ENCODE measurements around the gene PDCD1. TPM values are rescaled to one million over a fixed set of nuclear protein-coding genes. Genes with fewer than 3 reads are reported as not detected.

The PDCD1 gene
- total RNA-seq, 1 donor from 2014 or later = 1.8 TPM

GRCh38 chr2:241848761-241849615 is 9.7 kb downstream of the PDCD1 start:
- Histone ChIP-seq H3K27me3 (no peaks in the 10 kb centered on the region), H3K36me3 (no peaks in the 10 kb centered on the region), H3K27ac (no peak overlapping the region), H3K4me1 (peaks cover 10% of the 10 kb centered on the region), H3K4me3 (no peak overlapping the region), H3K9me3 (no peaks in the 10 kb centered on the region)
- TF ChIP-seq CTCF (IDR thresholded peaks at IDR 0.05) = no peak
- DNase-seq (no peak), ATAC-seq (no peak)
- intact Hi-C loops (cut with DNase I) = no loop called here

- Histone ChIP-seq H3K27ac (no peak overlapping the region), H3K9me3 (no peaks in the 10 kb centered on the region), H3K27me3 (no peaks in the 10 kb centered on the region), H3K4me3 (no peak overlapping the region), H3K4me1 (peaks cover 13% of the 10 kb centered on the region), H3K36me3 (no peaks in the 10 kb centered on the region)
- peak; percentile 58 for DNase-seq
- no peak for ATAC-seq
- intact Hi-C loops (cut with DNase I) = no loop called here
- no peak for TF ChIP-seq CTCF (IDR thresholded peaks at IDR 0.05)
Observed at GRCh38 chr2:241846406-241846805, 12.3 kb downstream of the PDCD1 start.

- ATAC-seq (no peak), DNase-seq (no peak)
- intact Hi-C loops (cut with DNase I) = no loop called here
- Histone ChIP-seq H3K9me3 (no peaks in the 10 kb centered on the region), H3K36me3 (no peaks in the 10 kb centered on the region), H3K4me3 (peak overlapping the region; percentile 42), H3K4me1 (peaks cover 13% of the 10 kb centered on the region), H3K27me3 (no peaks in the 10 kb centered on the region), H3K27ac (no peak overlapping the region)
- no peak for TF ChIP-seq CTCF (IDR thresholded peaks at IDR 0.05)
Observed at GRCh38 chr2:241844831-241845578, 13.7 kb downstream of the PDCD1 start.

- intact Hi-C loops (cut with DNase I) = no loop called here
- DNase-seq = peak; percentile 85
Observed at GRCh38 chr2:241844066-241844728, 14.5 kb downstream of the PDCD1 start.

More at GRCh38 chr2:241844066-241844728, 14.5 kb downstream of the PDCD1 start:
- Histone ChIP-seq H3K4me3 (peak overlapping the region; percentile 42), H3K27ac (no peak overlapping the region), H3K27me3 (no peaks in the 10 kb centered on the region), H3K36me3 (no peaks in the 10 kb centered on the region), H3K4me1 (peaks cover 13% of the 10 kb centered on the region), H3K9me3 (no peaks in the 10 kb centered on the region)
- ATAC-seq = peak; percentile 89
- no peak for TF ChIP-seq CTCF (IDR thresholded peaks at IDR 0.05)
